ENCODE data around the gene DHRS7B. TPM values are rescaled to one million over a fixed set of nuclear protein-coding genes. Genes with fewer than 3 reads are reported as not detected.
A peak's percentile ranks its signal among the peaks of the same experiment; 100 is the strongest.

The DHRS7B gene
- total and polyA plus RNA-seq, 10 donors = 13.3 to 31.3 (median 18.7) TPM

DNA sequence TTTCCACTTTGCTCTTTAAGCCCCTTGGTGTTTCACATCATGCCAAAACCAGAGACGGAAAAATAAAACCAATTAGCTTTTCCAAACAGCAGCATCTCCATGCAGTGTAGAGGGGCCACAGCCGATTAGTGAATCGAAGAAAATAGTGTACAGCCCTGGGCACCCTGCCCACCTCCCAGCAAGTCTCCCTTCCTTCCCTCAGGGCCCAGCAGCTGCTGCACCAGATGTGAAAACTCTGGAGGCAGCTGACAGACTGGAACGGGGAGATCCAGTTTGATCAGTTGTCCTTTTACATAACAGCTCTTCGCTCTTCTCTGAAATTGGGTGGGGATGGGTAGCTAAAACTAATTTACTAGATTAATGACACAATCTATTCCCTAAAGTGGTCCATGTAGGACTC is 67.9 kb downstream of the DHRS7B start:
- TF ChIP-seq POLR2AphosphoS5 (IDR thresholded peaks at IDR 0.05) (no peak), POLR2A (IDR thresholded peaks at IDR 0.05) (no peak)
- TF ChIP-seq, protein P1, sequence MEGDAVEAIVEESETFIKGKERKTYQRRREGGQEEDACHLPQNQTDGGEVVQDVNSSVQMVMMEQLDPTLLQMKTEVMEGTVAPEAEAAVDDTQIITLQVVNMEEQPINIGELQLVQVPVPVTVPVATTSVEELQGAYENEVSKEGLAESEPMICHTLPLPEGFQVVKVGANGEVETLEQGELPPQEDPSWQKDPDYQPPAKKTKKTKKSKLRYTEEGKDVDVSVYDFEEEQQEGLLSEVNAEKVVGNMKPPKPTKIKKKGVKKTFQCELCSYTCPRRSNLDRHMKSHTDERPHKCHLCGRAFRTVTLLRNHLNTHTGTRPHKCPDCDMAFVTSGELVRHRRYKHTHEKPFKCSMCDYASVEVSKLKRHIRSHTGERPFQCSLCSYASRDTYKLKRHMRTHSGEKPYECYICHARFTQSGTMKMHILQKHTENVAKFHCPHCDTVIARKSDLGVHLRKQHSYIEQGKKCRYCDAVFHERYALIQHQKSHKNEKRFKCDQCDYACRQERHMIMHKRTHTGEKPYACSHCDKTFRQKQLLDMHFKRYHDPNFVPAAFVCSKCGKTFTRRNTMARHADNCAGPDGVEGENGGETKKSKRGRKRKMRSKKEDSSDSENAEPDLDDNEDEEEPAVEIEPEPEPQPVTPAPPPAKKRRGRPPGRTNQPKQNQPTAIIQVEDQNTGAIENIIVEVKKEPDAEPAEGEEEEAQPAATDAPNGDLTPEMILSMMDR (IDR thresholded peaks at IDR 0.05 in 8 of 11, conservative IDR thresholded peaks at IDR 0.05 in 3 of 11) = no peak
- DNase-seq = no peak
- peaks cover 0 to 18% (median 7%) of the 10 kb centered on the region in 6 donors for H3K4me1 ChIP-seq
- no peaks in the 10 kb centered on the region for H3K9me3 ChIP-seq
- H3K4me3 ChIP-seq = no peak overlapping the region
- peak overlapping the region in 3 of 8 donors; percentile 15 to 46 (median 30) for H3K27ac ChIP-seq
- 72 to 81% (median 75%) methylated on average over 5 of the region's 5 CpGs for WGBS, 5 donors
- intact Hi-C loops (cut with DNase I; ENCODE audit: low total_unique reads) = no loop called here
- H3K36me3 ChIP-seq = peaks cover 0 to 93% (median 28%) of the 10 kb centered on the region in 6 donors
- H3K27me3 ChIP-seq (replicated peaks in 1 of 7) = no peaks in the 10 kb centered on the region

DNA sequence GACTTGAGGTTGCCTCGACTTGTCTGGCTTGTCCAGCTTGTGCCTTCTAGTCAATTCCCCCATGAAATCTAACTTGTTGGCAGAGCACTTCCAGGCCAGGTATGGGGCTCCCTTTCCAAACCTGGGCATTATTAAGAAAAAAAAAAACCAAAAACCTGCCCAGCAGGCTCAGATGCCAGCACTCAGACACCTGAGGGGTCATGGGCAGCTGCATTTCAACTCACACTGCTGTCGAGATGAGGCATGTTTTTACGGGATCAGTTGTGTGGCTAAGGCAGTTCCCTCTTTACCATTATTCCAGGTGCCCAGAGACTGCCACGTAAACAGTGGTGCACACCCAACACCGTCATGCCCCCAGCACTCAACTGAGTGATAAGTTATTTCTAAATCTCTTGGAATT is 69.4 kb downstream of the DHRS7B start:
- no peak for TF ChIP-seq POLR2A (IDR thresholded peaks at IDR 0.05)
- TF ChIP-seq POLR2AphosphoS5 (IDR thresholded peaks at IDR 0.05) = no peak
- TF ChIP-seq, protein P1 (IDR thresholded peaks at IDR 0.05 in 8 of 11, conservative IDR thresholded peaks at IDR 0.05 in 3 of 11) = no peak
- Histone ChIP-seq H3K9me3 (no peaks in the 10 kb centered on the region), H3K27me3 (replicated peaks in 1 of 7) (no peaks in the 10 kb centered on the region), H3K4me3 (no peak overlapping the region), H3K4me1 (peaks cover 0 to 32% (median 19%) of the 10 kb centered on the region in 6 donors), H3K36me3 (peaks cover 0 to 90% (median 25%) of the 10 kb centered on the region in 6 donors), H3K27ac (no peak overlapping the region)
- no peak for DNase-seq
- intact Hi-C loops (cut with DNase I; ENCODE audit: low total_unique reads) = no loop called here
- 88 to 95% (median 91%) methylated on average over 5 of the region's 5 CpGs for WGBS, 5 donors

DNA sequence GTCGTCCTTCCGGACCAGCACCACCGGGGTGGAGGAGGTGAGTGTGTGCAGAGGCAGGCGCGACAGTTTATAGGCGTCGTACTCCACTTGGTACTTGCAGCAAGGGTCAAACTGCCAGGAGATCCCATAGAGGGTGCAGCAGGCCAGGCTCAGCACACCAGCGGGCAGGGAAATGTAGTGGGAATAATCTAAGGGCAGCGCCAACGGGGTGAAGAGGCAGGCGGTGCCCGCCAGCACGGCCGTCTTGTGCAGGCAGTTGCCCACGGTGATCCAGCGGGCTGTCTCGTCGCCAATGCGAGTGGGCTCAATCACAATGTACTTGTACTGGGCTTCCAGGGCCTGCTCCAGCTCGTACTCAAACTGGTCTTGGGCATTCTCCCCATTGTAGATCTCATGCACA is 71.6 kb downstream of the DHRS7B start:
- WGBS, 5 donors = 91 to 95% (median 93%) methylated on average over 20 of the region's 20 CpGs
- peaks cover 0 to 90% (median 33%) of the 10 kb centered on the region in 6 donors for H3K36me3 ChIP-seq
- DNase-seq = no peak
- no peaks in the 10 kb centered on the region for H3K9me3 ChIP-seq
- intact Hi-C loops (cut with DNase I; ENCODE audit: low total_unique reads) = no loop called here
- H3K4me3 ChIP-seq = no peak overlapping the region
- H3K27me3 ChIP-seq (replicated peaks in 1 of 7) = no peaks in the 10 kb centered on the region
- TF ChIP-seq POLR2A (IDR thresholded peaks at IDR 0.05) = no peak
- TF ChIP-seq POLR2AphosphoS5 (IDR thresholded peaks at IDR 0.05) = peak in 2 of 3 donors; percentile 9 to 30
- no peak overlapping the region for H3K27ac ChIP-seq
- H3K4me1 ChIP-seq = peaks cover 0 to 54% (median 30%) of the 10 kb centered on the region in 6 donors

DNA sequence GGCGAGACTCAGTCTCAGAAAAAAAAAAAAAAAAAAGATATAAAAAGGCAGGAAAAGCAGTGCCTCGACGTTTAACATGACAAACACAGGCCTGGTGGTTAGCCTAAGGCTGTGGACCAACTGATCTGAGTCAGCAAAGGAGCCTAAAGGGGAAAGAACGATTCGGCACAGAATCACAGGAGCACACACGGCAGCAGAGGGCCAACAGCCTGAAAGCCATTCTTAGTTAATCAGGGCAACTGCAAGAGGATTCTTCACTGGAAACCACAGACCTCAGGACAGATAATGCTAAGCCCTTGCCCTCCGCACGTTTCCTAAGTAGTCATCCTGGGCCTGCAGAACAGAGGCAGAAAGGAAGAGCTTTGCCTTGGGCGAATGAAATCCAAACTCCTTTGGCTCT is 72.5 kb downstream of the DHRS7B start:
- Histone ChIP-seq H3K36me3 (peaks cover 0 to 83% (median 33%) of the 10 kb centered on the region in 6 donors), H3K4me1 (peaks cover 0 to 53% (median 33%) of the 10 kb centered on the region in 6 donors), H3K9me3 (no peaks in the 10 kb centered on the region), H3K27ac (no peak overlapping the region), H3K4me3 (no peak overlapping the region), H3K27me3 (replicated peaks in 1 of 7) (no peaks in the 10 kb centered on the region)
- TF ChIP-seq, protein P1 (IDR thresholded peaks at IDR 0.05 in 8 of 11, conservative IDR thresholded peaks at IDR 0.05 in 3 of 11) = no peak
- TF ChIP-seq POLR2A (IDR thresholded peaks at IDR 0.05) = no peak
- no peak for TF ChIP-seq POLR2AphosphoS5 (IDR thresholded peaks at IDR 0.05)
- 45 to 72% (median 59%) methylated on average over 9 of the region's 9 CpGs for WGBS, 5 donors
- intact Hi-C loops (cut with DNase I; ENCODE audit: low total_unique reads) = no loop called here
- DNase-seq = no peak

Data from spleen (tissue), 11 donors.